CD4-positive, alpha-beta T cell (primary cell): ENCODE results near the gene QSER1. TPM values are rescaled to one million over a fixed set of nuclear protein-coding genes. Genes with fewer than 3 reads are reported as not detected.

Experiments
- ATAC-seq: fragments of 200-7000 bp; cut with Tn5 transposase; one replicate; pipeline ENCODE4 v1.10.0; 2022; ENCODE audit warnings: mild to moderate bottlenecking; ENCODE audit not compliant: poor library complexity
- CTCF ChIA-PET: fragments of 350-600 bp; sonication (Branson Sonifier 250); formaldehyde crosslinking; loops from one replicate; lab custom pipeline; 2021; ENCODE audit warnings: antibody characterized with exemption, inconsistent platforms; lab: Charles Lee
- POLR2A ChIA-PET: fragments of 350-600 bp; sonication (Branson Sonifier 250); formaldehyde crosslinking; loops from one replicate; lab custom pipeline; 2021; ENCODE audit warnings: antibody characterized with exemption, inconsistent platforms; lab: Charles Lee
- DNase-seq, 14 experiments: peaks; one replicate each; pipeline ENCODE4 v3.0.0-alpha.2; 2013 to 2020; ENCODE audit warnings: mixed read lengths in 2 of 14
- H3K27ac ChIP-seq, 2 donors: one replicate each; pipeline versions ENCODE4 v1.5.1 to v1.7.0; 2013; ENCODE audit warnings: low read length in 2 of 2, low read depth in 1 of 2, mild to moderate bottlenecking in 1 of 2
- H3K27me3 ChIP-seq, 2 experiments: 1 replicate in 1 of 2; 2 replicates in 1 of 2; pipeline versions ENCODE4 v1.6.1 to v1.7.0; 2013; ENCODE audit warnings: low read length in 2 of 2, control low read depth in 1 of 2, mild to moderate bottlenecking in 1 of 2, moderate library complexity in 1 of 2; ENCODE audit not compliant: insufficient read depth in 2 of 2, control insufficient read depth in 1 of 2
- H3K36me3 ChIP-seq: one replicate; pipeline ENCODE4 v1.6.1; 2013; ENCODE audit warnings: low read length, control low read depth; ENCODE audit not compliant: insufficient read depth
- H3K4me1 ChIP-seq: one replicate; pipeline ENCODE4 v1.6.1; 2013; ENCODE audit warnings: low read length, control low read depth; ENCODE audit not compliant: insufficient read depth
- H3K4me3 ChIP-seq: one replicate; pipeline ENCODE4 v1.5.1; 2013; ENCODE audit warnings: mild to moderate bottlenecking, low read length, moderate library complexity
- H3K9me3 ChIP-seq, 2 experiments: 1 replicate in 1 of 2; 2 replicates in 1 of 2; pipeline versions ENCODE4 v1.6.1 to v1.7.0; 2013; ENCODE audit warnings: low read length in 2 of 2, mild to moderate bottlenecking in 2 of 2, control low read depth in 1 of 2, moderate library complexity in 1 of 2; ENCODE audit not compliant: control insufficient read depth in 1 of 2, insufficient read depth in 1 of 2
- H3K27ac Mint-ChIP-seq: one replicate; pipeline ENCODE4 v1.8.0; 2020; ENCODE audit warnings: mixed read lengths
- H3K27me3 Mint-ChIP-seq: one replicate; pipeline ENCODE4 v1.8.0; 2021; ENCODE audit warnings: mixed read lengths
- H3K36me3 Mint-ChIP-seq: one replicate; pipeline ENCODE4 v1.8.0; 2021; ENCODE audit warnings: low read depth, mixed read lengths
- H3K4me1 Mint-ChIP-seq: one replicate; pipeline ENCODE4 v1.8.0; 2021; ENCODE audit warnings: low read depth, mixed read lengths
- H3K4me3 Mint-ChIP-seq: one replicate; pipeline ENCODE4 v1.8.0; 2020; ENCODE audit warnings: mild to moderate bottlenecking, mixed read lengths
- H3K9me3 Mint-ChIP-seq: one replicate; pipeline ENCODE4 v1.8.0; 2020; ENCODE audit warnings: mixed read lengths
- intact Hi-C, 2 experiments: fragments of 100-400 bp; cut with DNase I in 1 of 2; cut with micrococcal nuclease in 1 of 2; formaldehyde crosslinking; loops; one replicate each; pipeline versions ENCODE4 v1.15.1 to v1.9.0; 2023 to 2025; cut with DNase I, micrococcal nuclease
- total RNA-seq, 174 experiments: library from RNA in 2 of 174; stranded (reverse) in 2 of 174; gene quantifications; one replicate each; pipeline ENCODE4 v1.2.3 and lab custom pipeline; 2021 to 2026
- TF ChIP-seq, protein P1 (sequence below): fragments of 200-600 bp; IDR thresholded peaks from one replicate; pipeline ENCODE4 v1.8.0; 2022; ENCODE audit warnings: antibody characterized with exemption, mild to moderate bottlenecking

The QSER1 gene
- total RNA-seq, 2 experiments from 2014 or later: 9.0 to 10.1 TPM

DNA sequence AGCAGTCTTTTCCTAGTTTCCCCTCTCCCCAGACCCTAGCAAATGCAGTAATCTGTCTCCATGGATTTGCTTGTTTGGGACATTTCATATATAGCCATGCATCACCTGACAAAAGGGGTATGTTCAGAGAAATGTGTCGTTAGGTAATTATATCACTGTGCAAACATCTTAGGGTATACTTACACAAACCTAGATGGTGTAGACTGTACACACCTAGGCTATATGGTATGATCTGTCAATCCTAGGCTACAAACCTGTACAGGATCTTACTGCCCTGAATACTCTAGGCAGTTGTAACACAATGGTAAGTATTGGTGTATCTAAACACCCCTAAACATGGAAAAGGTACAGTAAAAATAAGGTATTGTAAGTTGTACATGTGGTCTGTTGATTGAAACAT is 23.8 kb downstream of the QSER1 start:
- Histone ChIP-seq H3K36me3 (no peaks in the 10 kb centered on the region), H3K27ac (no peak overlapping the region), H3K9me3 (no peaks in the 10 kb centered on the region), H3K27me3 (no peaks in the 10 kb centered on the region), H3K4me3 (no peak overlapping the region), H3K4me1 (no peaks in the 10 kb centered on the region)
- no peak overlapping the region for H3K27ac Mint-ChIP-seq
- ChIA-PET POLR2A (no interaction called here), CTCF (no interaction called here)
- TF ChIP-seq, protein P1, sequence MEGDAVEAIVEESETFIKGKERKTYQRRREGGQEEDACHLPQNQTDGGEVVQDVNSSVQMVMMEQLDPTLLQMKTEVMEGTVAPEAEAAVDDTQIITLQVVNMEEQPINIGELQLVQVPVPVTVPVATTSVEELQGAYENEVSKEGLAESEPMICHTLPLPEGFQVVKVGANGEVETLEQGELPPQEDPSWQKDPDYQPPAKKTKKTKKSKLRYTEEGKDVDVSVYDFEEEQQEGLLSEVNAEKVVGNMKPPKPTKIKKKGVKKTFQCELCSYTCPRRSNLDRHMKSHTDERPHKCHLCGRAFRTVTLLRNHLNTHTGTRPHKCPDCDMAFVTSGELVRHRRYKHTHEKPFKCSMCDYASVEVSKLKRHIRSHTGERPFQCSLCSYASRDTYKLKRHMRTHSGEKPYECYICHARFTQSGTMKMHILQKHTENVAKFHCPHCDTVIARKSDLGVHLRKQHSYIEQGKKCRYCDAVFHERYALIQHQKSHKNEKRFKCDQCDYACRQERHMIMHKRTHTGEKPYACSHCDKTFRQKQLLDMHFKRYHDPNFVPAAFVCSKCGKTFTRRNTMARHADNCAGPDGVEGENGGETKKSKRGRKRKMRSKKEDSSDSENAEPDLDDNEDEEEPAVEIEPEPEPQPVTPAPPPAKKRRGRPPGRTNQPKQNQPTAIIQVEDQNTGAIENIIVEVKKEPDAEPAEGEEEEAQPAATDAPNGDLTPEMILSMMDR: no peak
- no peak overlapping the region for H3K4me3 Mint-ChIP-seq
- H3K27me3 Mint-ChIP-seq: no peaks in the 10 kb centered on the region
- H3K9me3 Mint-ChIP-seq: no peaks in the 10 kb centered on the region
- intact Hi-C loops: no loop called here
- no peak for ATAC-seq
- H3K4me1 Mint-ChIP-seq: peaks cover 35% of the 10 kb centered on the region
- no peak for DNase-seq
- H3K36me3 Mint-ChIP-seq: peaks cover 4% of the 10 kb centered on the region

DNA sequence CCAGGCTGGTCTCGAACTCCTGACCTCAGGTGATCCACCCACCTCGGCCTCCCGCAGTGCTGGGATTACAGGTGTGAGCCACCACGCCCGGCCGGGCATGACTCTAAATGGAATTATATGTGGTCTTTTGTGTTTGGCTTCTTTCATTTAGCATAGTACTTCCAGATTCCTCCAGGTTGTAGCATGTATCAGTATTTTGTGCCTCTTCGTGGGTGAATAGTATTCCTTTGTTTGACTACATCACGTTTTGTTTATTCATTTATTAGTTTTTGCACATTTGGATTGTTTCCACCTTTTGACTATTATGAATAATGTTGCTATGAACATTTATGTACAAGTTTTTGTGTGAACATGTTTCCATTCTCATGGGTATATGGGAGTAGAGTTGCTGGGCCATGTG is 24.4 kb downstream of the QSER1 start:
- TF ChIP-seq, protein P1: no peak
- CTCF ChIA-PET: no interaction called here
- H3K4me1 Mint-ChIP-seq: peaks cover 29% of the 10 kb centered on the region
- intact Hi-C loops: no loop called here
- Histone ChIP-seq H3K27ac (no peak overlapping the region), H3K9me3 (no peaks in the 10 kb centered on the region), H3K36me3 (no peaks in the 10 kb centered on the region), H3K4me1 (no peaks in the 10 kb centered on the region), H3K4me3 (no peak overlapping the region), H3K27me3 (no peaks in the 10 kb centered on the region)
- H3K36me3 Mint-ChIP-seq: peaks cover 4% of the 10 kb centered on the region
- H3K4me3 Mint-ChIP-seq: no peak overlapping the region
- DNase-seq (no peak), ATAC-seq (no peak)
- H3K9me3 Mint-ChIP-seq: no peaks in the 10 kb centered on the region
- H3K27me3 Mint-ChIP-seq: no peaks in the 10 kb centered on the region
- POLR2A ChIA-PET: no interaction called here
- H3K27ac Mint-ChIP-seq: no peak overlapping the region

DNA sequence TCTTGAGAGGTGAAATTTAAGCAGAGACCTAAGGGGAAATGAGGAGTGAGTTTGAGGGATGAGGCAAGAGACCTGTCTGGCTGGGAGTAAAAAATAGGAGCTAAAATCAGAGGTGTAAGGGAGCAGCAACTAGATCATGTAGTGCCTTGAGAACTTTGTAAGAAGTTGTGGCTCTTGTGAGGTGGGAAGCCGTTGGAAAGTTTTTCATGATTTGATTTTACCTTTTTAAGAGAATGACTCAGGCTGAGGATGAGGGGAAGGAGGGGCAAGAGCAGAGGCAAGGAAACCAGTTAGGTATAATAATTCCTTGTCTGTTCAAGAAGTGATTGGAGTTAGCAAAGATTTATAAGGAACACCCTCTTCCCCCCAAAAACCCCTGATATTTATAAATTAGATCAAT is 25.8 kb downstream of the QSER1 start:
- ATAC-seq: no peak
- ChIA-PET CTCF (no interaction called here), POLR2A (no interaction called here)

More for the DNA sequence above, 25.8 kb downstream of the QSER1 start:
- no peaks in the 10 kb centered on the region for H3K36me3 ChIP-seq
- Mint-ChIP-seq H3K27ac (no peak overlapping the region), H3K27me3 (no peaks in the 10 kb centered on the region), H3K4me3 (no peak overlapping the region), H3K4me1 (peaks cover 23% of the 10 kb centered on the region), H3K36me3 (peaks cover 2% of the 10 kb centered on the region), H3K9me3 (no peaks in the 10 kb centered on the region)
- intact Hi-C loops: no loop called here
- no peaks in the 10 kb centered on the region for H3K9me3 ChIP-seq
- TF ChIP-seq, protein P1: no peak
- no peak overlapping the region for H3K27ac ChIP-seq
- H3K27me3 ChIP-seq: no peaks in the 10 kb centered on the region
- H3K4me3 ChIP-seq: no peak overlapping the region
- H3K4me1 ChIP-seq: no peaks in the 10 kb centered on the region
- no peak for DNase-seq
